GM10266 (cell line): ENCODE measurements around the gene ADRB2.

Experiments used
- DNase-seq: peaks from one replicate; pipeline ENCODE4 v3.0.0; 2012; ENCODE audit errors: extremely low spot score
- TF ChIP-seq, protein P1 (sequence below): IDR thresholded peaks from 2 replicates; pipeline ENCODE4 v1.5.1; 2012; ENCODE audit warnings: mild to moderate bottlenecking, low read depth; ENCODE audit not compliant: control insufficient read depth, insufficient read depth; ENCODE audit errors: missing control alignments

Gene ADRB2

GRCh38 chr5:148844433-148845280 lies 18.2 kb downstream of the ADRB2 start:
- TF ChIP-seq, protein P1, sequence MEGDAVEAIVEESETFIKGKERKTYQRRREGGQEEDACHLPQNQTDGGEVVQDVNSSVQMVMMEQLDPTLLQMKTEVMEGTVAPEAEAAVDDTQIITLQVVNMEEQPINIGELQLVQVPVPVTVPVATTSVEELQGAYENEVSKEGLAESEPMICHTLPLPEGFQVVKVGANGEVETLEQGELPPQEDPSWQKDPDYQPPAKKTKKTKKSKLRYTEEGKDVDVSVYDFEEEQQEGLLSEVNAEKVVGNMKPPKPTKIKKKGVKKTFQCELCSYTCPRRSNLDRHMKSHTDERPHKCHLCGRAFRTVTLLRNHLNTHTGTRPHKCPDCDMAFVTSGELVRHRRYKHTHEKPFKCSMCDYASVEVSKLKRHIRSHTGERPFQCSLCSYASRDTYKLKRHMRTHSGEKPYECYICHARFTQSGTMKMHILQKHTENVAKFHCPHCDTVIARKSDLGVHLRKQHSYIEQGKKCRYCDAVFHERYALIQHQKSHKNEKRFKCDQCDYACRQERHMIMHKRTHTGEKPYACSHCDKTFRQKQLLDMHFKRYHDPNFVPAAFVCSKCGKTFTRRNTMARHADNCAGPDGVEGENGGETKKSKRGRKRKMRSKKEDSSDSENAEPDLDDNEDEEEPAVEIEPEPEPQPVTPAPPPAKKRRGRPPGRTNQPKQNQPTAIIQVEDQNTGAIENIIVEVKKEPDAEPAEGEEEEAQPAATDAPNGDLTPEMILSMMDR: no peak
- no peak for DNase-seq

GRCh38 chr5:148846930-148847329 lies 20.5 kb downstream of the ADRB2 start:
- TF ChIP-seq, protein P1: no peak
- DNase-seq: no peak

- TF ChIP-seq, protein P1: no peak
- no peak for DNase-seq
Observed at GRCh38 chr5:148847456-148847855, 21.0 kb downstream of the ADRB2 start.

DNA sequence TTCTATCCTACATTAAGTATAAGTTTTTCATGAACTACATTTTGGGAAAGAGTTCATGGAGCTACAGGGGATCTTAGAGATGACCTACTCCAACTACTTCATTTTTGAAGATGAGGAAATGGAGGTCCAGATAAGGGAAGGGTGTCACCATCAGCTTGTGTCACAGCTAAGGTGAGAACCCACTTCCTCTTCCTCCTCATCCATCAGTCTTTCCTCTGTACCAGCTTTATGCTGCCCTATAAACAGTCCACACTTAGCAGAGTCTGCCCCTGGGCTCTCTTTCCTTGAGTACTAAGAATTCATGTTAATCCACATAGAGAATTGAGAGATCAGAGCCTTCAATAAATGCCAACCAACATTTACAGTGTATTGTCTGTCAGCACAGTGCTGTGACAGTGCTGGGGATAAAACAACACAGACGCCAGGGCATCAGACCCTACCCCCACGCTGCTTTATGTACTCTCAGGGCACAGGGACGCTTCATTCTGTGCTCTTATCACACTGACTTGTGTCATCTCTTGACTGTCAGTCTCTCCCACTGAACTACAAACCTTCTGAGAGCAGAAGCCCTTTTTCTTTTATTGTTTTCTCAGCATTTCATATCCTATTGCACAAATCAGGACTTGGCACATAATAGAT lies 22.1 kb downstream of the ADRB2 start:
- TF ChIP-seq, protein P1: no peak
- DNase-seq: no peak

- no peak for DNase-seq
- TF ChIP-seq, protein P1: no peak
Observed at GRCh38 chr5:148849461-148849860, 23.1 kb downstream of the ADRB2 start.

DNA sequence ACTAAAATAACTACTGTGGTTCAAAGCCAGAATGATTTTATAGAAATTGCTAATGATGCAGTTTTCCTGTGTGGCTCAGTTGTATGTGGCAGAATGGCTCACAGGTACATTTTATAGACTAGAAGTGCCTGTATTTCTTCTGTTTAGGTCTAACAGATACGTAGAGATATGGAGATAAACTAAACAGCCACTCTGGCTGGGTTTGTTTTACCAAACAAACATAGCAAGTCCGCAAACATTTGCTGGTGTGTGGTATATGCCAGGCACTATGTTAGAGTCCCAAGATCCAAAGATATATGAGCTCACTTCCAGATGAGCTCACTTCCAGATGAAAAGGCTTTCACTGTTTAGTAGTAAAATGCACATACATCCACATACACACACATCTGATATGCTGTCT lies 24.4 kb downstream of the ADRB2 start:
- no peak for DNase-seq
- TF ChIP-seq, protein P1: no peak

GRCh38 chr5:148853868-148854267 lies 27.5 kb downstream of the ADRB2 start:
- TF ChIP-seq, protein P1: no peak
- DNase-seq: no peak
